ENCODE data around the gene LMBR1. TPM values are rescaled to one million over a fixed set of nuclear protein-coding genes. Genes with fewer than 3 reads are reported as not detected.

Gene LMBR1
- total RNA-seq, 4 donors from 2014 or later, result 25.2 to 68.3 (median 38.4) TPM

DNA sequence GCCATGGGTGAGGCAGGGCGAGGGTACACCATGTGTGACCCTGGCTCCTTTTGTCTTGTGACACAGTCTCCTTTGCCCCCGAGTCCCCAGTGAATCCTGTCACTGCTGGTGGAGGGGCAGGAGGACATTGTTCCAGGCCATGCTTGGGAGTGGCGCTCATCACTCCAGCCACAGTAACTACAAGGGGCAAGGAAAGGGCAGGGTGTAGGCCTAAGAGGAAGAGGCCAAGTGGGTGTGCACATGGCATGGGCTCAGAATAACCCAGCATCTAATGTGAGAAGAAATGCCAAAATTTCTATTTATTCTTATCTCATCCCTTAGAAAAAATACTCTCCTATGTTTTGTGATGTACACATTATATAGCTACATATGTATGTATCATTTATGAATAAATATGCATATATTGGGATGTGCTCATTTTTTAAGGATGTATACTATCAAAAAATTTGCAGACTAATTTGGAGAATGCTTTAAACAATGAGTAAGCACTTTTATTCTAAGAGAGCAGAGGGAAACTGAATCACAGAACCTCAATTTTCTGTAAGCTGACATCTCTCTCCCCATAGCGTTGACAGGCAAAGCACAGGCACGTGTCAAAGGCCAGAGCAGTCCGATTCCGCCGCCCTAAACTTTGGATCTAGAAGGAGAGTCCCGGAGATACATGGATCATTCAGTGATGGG, 215.5 kb downstream of the LMBR1 start:
- WGBS, 2 donors, result 94 to 96% methylated on average over 7 to 9 of the region's 9 CpGs
- Histone ChIP-seq H3K27me3 (no peaks in the 10 kb centered on the region), H3K27ac (no peak overlapping the region), H3K4me1 (no peaks in the 10 kb centered on the region), H3K36me3 (peaks cover 0 to 77% (median 6%) of the 10 kb centered on the region in 3 donors), H3K9me3 (no peaks in the 10 kb centered on the region), H3K4me3 (no peak overlapping the region)
- intact Hi-C loops (cut with DNase I), result no loop called here
- TF ChIP-seq POLR2A (IDR thresholded peaks at IDR 0.05), result no peak
- TF ChIP-seq, protein P1, sequence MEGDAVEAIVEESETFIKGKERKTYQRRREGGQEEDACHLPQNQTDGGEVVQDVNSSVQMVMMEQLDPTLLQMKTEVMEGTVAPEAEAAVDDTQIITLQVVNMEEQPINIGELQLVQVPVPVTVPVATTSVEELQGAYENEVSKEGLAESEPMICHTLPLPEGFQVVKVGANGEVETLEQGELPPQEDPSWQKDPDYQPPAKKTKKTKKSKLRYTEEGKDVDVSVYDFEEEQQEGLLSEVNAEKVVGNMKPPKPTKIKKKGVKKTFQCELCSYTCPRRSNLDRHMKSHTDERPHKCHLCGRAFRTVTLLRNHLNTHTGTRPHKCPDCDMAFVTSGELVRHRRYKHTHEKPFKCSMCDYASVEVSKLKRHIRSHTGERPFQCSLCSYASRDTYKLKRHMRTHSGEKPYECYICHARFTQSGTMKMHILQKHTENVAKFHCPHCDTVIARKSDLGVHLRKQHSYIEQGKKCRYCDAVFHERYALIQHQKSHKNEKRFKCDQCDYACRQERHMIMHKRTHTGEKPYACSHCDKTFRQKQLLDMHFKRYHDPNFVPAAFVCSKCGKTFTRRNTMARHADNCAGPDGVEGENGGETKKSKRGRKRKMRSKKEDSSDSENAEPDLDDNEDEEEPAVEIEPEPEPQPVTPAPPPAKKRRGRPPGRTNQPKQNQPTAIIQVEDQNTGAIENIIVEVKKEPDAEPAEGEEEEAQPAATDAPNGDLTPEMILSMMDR (IDR thresholded peaks at IDR 0.05), result no peak
- DNase-seq, result no peak

GRCh38 chr7:156676263-156676662, 216.7 kb downstream of the LMBR1 start:
- H3K9me3 ChIP-seq, result no peaks in the 10 kb centered on the region
- intact Hi-C loops (cut with DNase I), result no loop called here
- peaks cover 0 to 77% (median 6%) of the 10 kb centered on the region in 3 donors for H3K36me3 ChIP-seq
- 95% methylated on average over 15 to 18 of the region's 19 CpGs for WGBS, 2 donors
- no peaks in the 10 kb centered on the region for H3K4me1 ChIP-seq
- no peaks in the 10 kb centered on the region for H3K27me3 ChIP-seq
- H3K27ac ChIP-seq, result no peak overlapping the region
- H3K4me3 ChIP-seq, result no peak overlapping the region
- TF ChIP-seq, protein P1 (IDR thresholded peaks at IDR 0.05), result no peak
- TF ChIP-seq POLR2A (IDR thresholded peaks at IDR 0.05), result no peak
- DNase-seq, result no peak

DNA sequence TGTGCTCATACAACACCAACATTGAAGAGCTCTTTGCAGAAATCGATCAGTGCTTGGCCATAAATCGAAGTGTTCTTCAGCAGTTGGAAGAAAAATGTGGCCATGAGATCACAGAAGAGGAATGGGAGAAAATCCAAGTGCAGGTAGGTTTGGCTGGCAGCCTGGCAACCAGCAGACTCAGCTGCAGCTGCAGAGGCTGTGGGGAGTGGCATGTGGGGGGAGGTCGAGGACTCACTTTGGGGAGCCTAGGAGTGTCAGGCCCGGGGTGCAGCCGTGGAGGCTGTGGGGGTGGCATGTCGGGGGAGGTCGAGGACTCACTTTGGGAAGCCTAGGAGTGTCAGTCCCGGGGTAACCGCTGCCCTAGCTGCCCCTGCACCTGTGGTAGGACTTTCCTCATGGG, 217.3 kb downstream of the LMBR1 start:
- Histone ChIP-seq H3K4me1 (no peaks in the 10 kb centered on the region), H3K4me3 (no peak overlapping the region), H3K27me3 (no peaks in the 10 kb centered on the region), H3K9me3 (no peaks in the 10 kb centered on the region), H3K27ac (no peak overlapping the region), H3K36me3 (peaks cover 0 to 78% (median 6%) of the 10 kb centered on the region in 3 donors)
- DNase-seq, result no peak
- intact Hi-C loops (cut with DNase I), result no loop called here
- no peak for TF ChIP-seq POLR2A (IDR thresholded peaks at IDR 0.05)
- TF ChIP-seq, protein P1 (IDR thresholded peaks at IDR 0.05), result no peak
- WGBS, 2 donors, result 77 to 84% methylated on average over 7 to 9 of the region's 9 CpGs

GRCh38 chr7:156673902-156674301, 219.1 kb downstream of the LMBR1 start:
- peaks cover 0 to 79% (median 6%) of the 10 kb centered on the region in 3 donors for H3K36me3 ChIP-seq
- intact Hi-C loops (cut with DNase I), result no loop called here
- H3K9me3 ChIP-seq, result no peaks in the 10 kb centered on the region
- H3K27me3 ChIP-seq, result no peaks in the 10 kb centered on the region
- no peak overlapping the region for H3K4me3 ChIP-seq
- H3K27ac ChIP-seq, result no peak overlapping the region
- no peak for TF ChIP-seq POLR2A (IDR thresholded peaks at IDR 0.05)
- TF ChIP-seq, protein P1 (IDR thresholded peaks at IDR 0.05), result no peak
- H3K4me1 ChIP-seq, result no peaks in the 10 kb centered on the region
- no peak for DNase-seq
- 82 to 96% methylated on average over 6 to 7 of the region's 9 CpGs for WGBS, 2 donors

DNA sequence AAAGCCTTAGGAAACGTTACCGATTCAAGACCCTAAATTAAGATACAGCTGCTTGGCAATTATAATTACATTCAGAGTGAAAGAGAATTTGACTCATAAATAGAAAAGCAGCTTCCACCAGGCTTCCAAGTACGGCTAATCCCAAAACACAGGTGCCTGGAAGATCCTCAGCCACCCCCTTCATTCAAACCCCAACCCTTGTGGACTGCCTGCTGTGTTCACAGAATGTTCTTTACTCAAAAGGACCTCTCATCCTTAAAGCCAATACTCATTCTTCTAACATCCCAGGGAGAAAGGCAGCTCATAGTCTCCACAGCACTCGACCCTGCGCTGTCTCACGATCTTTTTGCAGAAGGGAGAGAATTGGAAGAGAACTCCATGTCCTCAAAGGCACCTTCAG, 219.5 kb downstream of the LMBR1 start:
- no peaks in the 10 kb centered on the region for H3K9me3 ChIP-seq
- WGBS, 2 donors, result 91 to 93% methylated on average over 6 of the region's 6 CpGs
- peaks cover 0 to 2% (median 0%) of the 10 kb centered on the region in 3 donors for H3K4me1 ChIP-seq
- H3K36me3 ChIP-seq, result peaks cover 0 to 79% (median 6%) of the 10 kb centered on the region in 3 donors
- TF ChIP-seq, protein P1 (IDR thresholded peaks at IDR 0.05), result no peak
- H3K4me3 ChIP-seq, result no peak overlapping the region
- H3K27ac ChIP-seq, result no peak overlapping the region
- no peaks in the 10 kb centered on the region for H3K27me3 ChIP-seq
- no peak for DNase-seq
- intact Hi-C loops (cut with DNase I), result no loop called here

Measured in esophagus squamous epithelium (tissue), 5 donors.